ENCODE measurements around the gene APOBEC2. TPM values are rescaled to one million over a fixed set of nuclear protein-coding genes. Genes with fewer than 3 reads are reported as not detected.

The APOBEC2 gene
- total and polyA plus RNA-seq, 2 of the 13 experiments (the other 11 are each of a cell fraction or from before 2014, with no cell fraction given): 0.09 TPM; not detected in 1

GRCh38 chr6:41071923-41072835 lies 19.2 kb downstream of the APOBEC2 start, which contains the start of gene OARD1 (continued):
- no peak for TF ChIP-seq BCL3 (CRISPR knock-in tag; IDR thresholded peaks at IDR 0.05)
- peak; percentile 86 for TF ChIP-seq ZMYM4 (CRISPR knock-in tag; IDR thresholded peaks at IDR 0.05)
- TF ChIP-seq ZNF557 (CRISPR knock-in tag; IDR thresholded peaks at IDR 0.05): peak; percentile 84
- peak; percentile 50 for TF ChIP-seq MIXL1 (CRISPR knock-in tag; IDR thresholded peaks at IDR 0.05)
- TF ChIP-seq ZNF598 (CRISPR knock-in tag; IDR thresholded peaks at IDR 0.05; ENCODE audit: borderline replicate concordance): peak; percentile 69; the same call in 1 of the 2 replicates
- no peak for TF ChIP-seq ZBTB42 (CRISPR knock-in tag; IDR thresholded peaks at IDR 0.05)
- TF ChIP-seq SRSF1 (optimal IDR thresholded peaks at IDR 0.05; ENCODE audit: low read depth, low read length): no peak
- TF ChIP-seq SRSF9 (IDR thresholded peaks at IDR 0.05; ENCODE audit: borderline replicate concordance, insufficient read depth, low read depth, low read length, poor library complexity, severe bottlenecking): no peak
- TF ChIP-seq AHR (CRISPR knock-in tag; IDR thresholded peaks at IDR 0.05): no peak; the same call in 1 of the 2 replicates
- TF ChIP-seq KLF15 (CRISPR knock-in tag; IDR thresholded peaks at IDR 0.05; ENCODE audit: borderline replicate concordance): peak; percentile 41; the same call in 1 of the 2 replicates
- no peak for TF ChIP-seq TRIM24 (CRISPR knock-in tag; IDR thresholded peaks at IDR 0.05)
- TF ChIP-seq, protein P1, sequence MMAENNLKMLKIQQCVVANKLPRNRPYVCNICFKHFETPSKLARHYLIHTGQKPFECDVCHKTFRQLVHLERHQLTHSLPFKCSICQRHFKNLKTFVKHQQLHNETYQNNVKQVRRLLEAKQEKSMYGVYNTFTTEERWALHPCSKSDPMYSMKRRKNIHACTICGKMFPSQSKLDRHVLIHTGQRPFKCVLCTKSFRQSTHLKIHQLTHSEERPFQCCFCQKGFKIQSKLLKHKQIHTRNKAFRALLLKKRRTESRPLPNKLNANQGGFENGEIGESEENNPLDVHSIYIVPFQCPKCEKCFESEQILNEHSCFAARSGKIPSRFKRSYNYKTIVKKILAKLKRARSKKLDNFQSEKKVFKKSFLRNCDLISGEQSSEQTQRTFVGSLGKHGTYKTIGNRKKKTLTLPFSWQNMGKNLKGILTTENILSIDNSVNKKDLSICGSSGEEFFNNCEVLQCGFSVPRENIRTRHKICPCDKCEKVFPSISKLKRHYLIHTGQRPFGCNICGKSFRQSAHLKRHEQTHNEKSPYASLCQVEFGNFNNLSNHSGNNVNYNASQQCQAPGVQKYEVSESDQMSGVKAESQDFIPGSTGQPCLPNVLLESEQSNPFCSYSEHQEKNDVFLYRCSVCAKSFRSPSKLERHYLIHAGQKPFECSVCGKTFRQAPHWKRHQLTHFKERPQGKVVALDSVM (CRISPR knock-in tag; IDR thresholded peaks at IDR 0.05): no peak
- TF ChIP-seq, protein P2, sequence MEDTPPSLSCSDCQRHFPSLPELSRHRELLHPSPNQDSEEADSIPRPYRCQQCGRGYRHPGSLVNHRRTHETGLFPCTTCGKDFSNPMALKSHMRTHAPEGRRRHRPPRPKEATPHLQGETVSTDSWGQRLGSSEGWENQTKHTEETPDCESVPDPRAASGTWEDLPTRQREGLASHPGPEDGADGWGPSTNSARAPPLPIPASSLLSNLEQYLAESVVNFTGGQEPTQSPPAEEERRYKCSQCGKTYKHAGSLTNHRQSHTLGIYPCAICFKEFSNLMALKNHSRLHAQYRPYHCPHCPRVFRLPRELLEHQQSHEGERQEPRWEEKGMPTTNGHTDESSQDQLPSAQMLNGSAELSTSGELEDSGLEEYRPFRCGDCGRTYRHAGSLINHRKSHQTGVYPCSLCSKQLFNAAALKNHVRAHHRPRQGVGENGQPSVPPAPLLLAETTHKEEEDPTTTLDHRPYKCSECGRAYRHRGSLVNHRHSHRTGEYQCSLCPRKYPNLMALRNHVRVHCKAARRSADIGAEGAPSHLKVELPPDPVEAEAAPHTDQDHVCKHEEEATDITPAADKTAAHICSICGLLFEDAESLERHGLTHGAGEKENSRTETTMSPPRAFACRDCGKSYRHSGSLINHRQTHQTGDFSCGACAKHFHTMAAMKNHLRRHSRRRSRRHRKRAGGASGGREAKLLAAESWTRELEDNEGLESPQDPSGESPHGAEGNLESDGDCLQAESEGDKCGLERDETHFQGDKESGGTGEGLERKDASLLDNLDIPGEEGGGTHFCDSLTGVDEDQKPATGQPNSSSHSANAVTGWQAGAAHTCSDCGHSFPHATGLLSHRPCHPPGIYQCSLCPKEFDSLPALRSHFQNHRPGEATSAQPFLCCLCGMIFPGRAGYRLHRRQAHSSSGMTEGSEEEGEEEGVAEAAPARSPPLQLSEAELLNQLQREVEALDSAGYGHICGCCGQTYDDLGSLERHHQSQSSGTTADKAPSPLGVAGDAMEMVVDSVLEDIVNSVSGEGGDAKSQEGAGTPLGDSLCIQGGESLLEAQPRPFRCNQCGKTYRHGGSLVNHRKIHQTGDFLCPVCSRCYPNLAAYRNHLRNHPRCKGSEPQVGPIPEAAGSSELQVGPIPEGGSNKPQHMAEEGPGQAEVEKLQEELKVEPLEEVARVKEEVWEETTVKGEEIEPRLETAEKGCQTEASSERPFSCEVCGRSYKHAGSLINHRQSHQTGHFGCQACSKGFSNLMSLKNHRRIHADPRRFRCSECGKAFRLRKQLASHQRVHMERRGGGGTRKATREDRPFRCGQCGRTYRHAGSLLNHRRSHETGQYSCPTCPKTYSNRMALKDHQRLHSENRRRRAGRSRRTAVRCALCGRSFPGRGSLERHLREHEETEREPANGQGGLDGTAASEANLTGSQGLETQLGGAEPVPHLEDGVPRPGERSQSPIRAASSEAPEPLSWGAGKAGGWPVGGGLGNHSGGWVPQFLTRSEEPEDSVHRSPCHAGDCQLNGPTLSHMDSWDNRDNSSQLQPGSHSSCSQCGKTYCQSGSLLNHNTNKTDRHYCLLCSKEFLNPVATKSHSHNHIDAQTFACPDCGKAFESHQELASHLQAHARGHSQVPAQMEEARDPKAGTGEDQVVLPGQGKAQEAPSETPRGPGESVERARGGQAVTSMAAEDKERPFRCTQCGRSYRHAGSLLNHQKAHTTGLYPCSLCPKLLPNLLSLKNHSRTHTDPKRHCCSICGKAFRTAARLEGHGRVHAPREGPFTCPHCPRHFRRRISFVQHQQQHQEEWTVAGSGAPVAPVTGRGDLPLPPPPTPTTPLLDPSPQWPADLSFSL (CRISPR knock-in tag; IDR thresholded peaks at IDR 0.05): no peak
- no peak for TF ChIP-seq PHF5A (CRISPR knock-in tag; IDR thresholded peaks at IDR 0.05; ENCODE audit: low read depth, unreplicated experiment)
- peak; percentile 77; the same call in 1 of the 2 replicates for TF ChIP-seq ZNF713 (CRISPR knock-in tag; IDR thresholded peaks at IDR 0.05)
- no peak for TF ChIP-seq ZNF484 (CRISPR knock-in tag; IDR thresholded peaks at IDR 0.05; ENCODE audit: borderline replicate concordance, low read depth)
